SK-N-SH treated with all-trans-retinoic acid at 6 μM for 48 hours (cell line): ENCODE measurements around the gene DNHD1.

Experiments
- ATAC-seq: fragments of 200-7000 bp; cut with Tn5 transposase; 3 replicates; pipeline ENCODE4 v1.9.1; 2020; ENCODE audit warnings: mild to moderate bottlenecking, moderate library complexity
- ARNTL ChIP-seq: fragments of 450-650 bp; formaldehyde crosslinking; IDR thresholded peaks from 2 replicates; pipeline ENCODE4 v1.5.0; 2020; ENCODE audit warnings: low read depth, mild to moderate bottlenecking, moderate library complexity, borderline replicate concordance
- BACH2 ChIP-seq: fragments of 250-450 bp; sonication (Bioruptor Pico); IDR thresholded peaks from 2 replicates; pipeline ENCODE4 v1.9.0; 2021; ENCODE audit warnings: mild to moderate bottlenecking, borderline replicate concordance
- CREB5 ChIP-seq: fragments of 250-450 bp; sonication (Bioruptor Pico); IDR thresholded peaks from 2 replicates; pipeline ENCODE4 v1.5.1; 2020; ENCODE audit warnings: low read depth, mild to moderate bottlenecking, moderate library complexity
- CSDC2 ChIP-seq: fragments of 250-450 bp; sonication (Bioruptor Pico); IDR thresholded peaks from 2 replicates; pipeline ENCODE4 v1.5.0; 2020; ENCODE audit warnings: mild to moderate bottlenecking, moderate library complexity
- CSRNP3 ChIP-seq: fragments of 250-450 bp; sonication (Bioruptor Pico); IDR thresholded peaks from 2 replicates; pipeline ENCODE4 v1.5.1; 2021; ENCODE audit warnings: mild to moderate bottlenecking, moderate library complexity
- ESRRG ChIP-seq: fragments of 250-450 bp; sonication (Bioruptor Pico); IDR thresholded peaks from 2 replicates; pipeline ENCODE4 v1.6.1; 2021; ENCODE audit warnings: mild to moderate bottlenecking
- GLIS3 ChIP-seq: fragments of 250-450 bp; sonication (Bioruptor Pico); IDR thresholded peaks from 2 replicates; pipeline ENCODE4 v1.5.0; 2020; ENCODE audit warnings: mild to moderate bottlenecking, moderate library complexity
- ISL1 ChIP-seq: fragments of 250-450 bp; sonication (Bioruptor Pico); IDR thresholded peaks from 2 replicates; pipeline ENCODE4 v2.1.2; 2022; ENCODE audit warnings: mild to moderate bottlenecking, moderate library complexity
- PATZ1 ChIP-seq: fragments of 250-450 bp; sonication (Bioruptor Pico); IDR thresholded peaks from 2 replicates; pipeline ENCODE4 v1.8.0; 2020; ENCODE audit warnings: mild to moderate bottlenecking, moderate library complexity, borderline replicate concordance
- POU6F1 ChIP-seq: fragments of 250-450 bp; sonication (Bioruptor Pico); IDR thresholded peaks from 2 replicates; pipeline ENCODE4 v1.8.0; 2021; ENCODE audit warnings: low read depth, mild to moderate bottlenecking, moderate library complexity, borderline replicate concordance
- PPARA ChIP-seq: fragments of 250-450 bp; sonication (Bioruptor Pico); IDR thresholded peaks from 2 replicates; pipeline ENCODE4 v1.5.0; 2020; ENCODE audit warnings: mild to moderate bottlenecking, borderline replicate concordance
- RARB ChIP-seq: fragments of 250-450 bp; sonication (Bioruptor Pico); IDR thresholded peaks from 2 replicates; pipeline ENCODE4 v1.8.0; 2021; ENCODE audit warnings: mild to moderate bottlenecking, moderate library complexity
- SNAI2 ChIP-seq: fragments of 250-450 bp; sonication (Bioruptor Pico); IDR thresholded peaks from 2 replicates; pipeline ENCODE4 v1.5.0; 2020; ENCODE audit warnings: mild to moderate bottlenecking, moderate library complexity
- TCF4 ChIP-seq: fragments of 250-450 bp; sonication (Bioruptor Pico); IDR thresholded peaks from 2 replicates; pipeline ENCODE4 v1.8.0; 2021; ENCODE audit warnings: mild to moderate bottlenecking, moderate library complexity, borderline replicate concordance
- TOX ChIP-seq: fragments of 250-450 bp; sonication (Bioruptor Pico); IDR thresholded peaks from 2 replicates; pipeline ENCODE4 v1.8.0; 2021; ENCODE audit warnings: mild to moderate bottlenecking, moderate library complexity, borderline replicate concordance
- TSHZ2 ChIP-seq: fragments of 250-450 bp; sonication (Bioruptor Pico); IDR thresholded peaks from 2 replicates; pipeline ENCODE4 v1.5.0; 2020; ENCODE audit warnings: mild to moderate bottlenecking, moderate library complexity
- ZFP3 ChIP-seq: fragments of 250-450 bp; sonication (Bioruptor Pico); IDR thresholded peaks from 2 replicates; pipeline ENCODE4 v1.5.0; 2020; ENCODE audit warnings: mild to moderate bottlenecking, moderate library complexity
- ZFP30 ChIP-seq: fragments of 450-650 bp; formaldehyde crosslinking; IDR thresholded peaks from 2 replicates; pipeline ENCODE4 v1.5.0; 2022; ENCODE audit warnings: mild to moderate bottlenecking, moderate library complexity
- ZNF565 ChIP-seq: fragments of 450-650 bp; formaldehyde crosslinking; conservative IDR thresholded peaks from 2 replicates; pipeline ENCODE4 v1.5.0; 2020; ENCODE audit warnings: low read depth, mild to moderate bottlenecking, moderate library complexity
- ZNF70 ChIP-seq: fragments of 450-650 bp; formaldehyde crosslinking; IDR thresholded peaks from 2 replicates; pipeline ENCODE4 v1.5.0; 2020; ENCODE audit warnings: mild to moderate bottlenecking, moderate library complexity
- ZNF8 ChIP-seq: fragments of 450-650 bp; formaldehyde crosslinking; IDR thresholded peaks from 2 replicates; pipeline ENCODE4 v1.5.0; 2020; ENCODE audit warnings: mild to moderate bottlenecking, moderate library complexity

The DNHD1 gene

GRCh38 chr11:6548641-6549040 is 51.6 kb downstream of the DNHD1 start:
- TF ChIP-seq ESRRG, result no peak
- TF ChIP-seq ZNF8 (CRISPR knock-in tag), result no peak
- TF ChIP-seq ZFP3 (CRISPR knock-in tag), result no peak
- ATAC-seq, result no peak

- TF ChIP-seq PPARA (CRISPR knock-in tag), result no peak
- no peak for TF ChIP-seq CSRNP3 (CRISPR knock-in tag)
- TF ChIP-seq ARNTL (CRISPR knock-in tag), result no peak
- no peak for TF ChIP-seq PATZ1 (CRISPR knock-in tag)
- no peak for TF ChIP-seq TSHZ2 (CRISPR knock-in tag)
- TF ChIP-seq SNAI2 (CRISPR knock-in tag), result no peak
- no peak for TF ChIP-seq ESRRG
- no peak for TF ChIP-seq POU6F1 (CRISPR knock-in tag)
- TF ChIP-seq ZFP3 (CRISPR knock-in tag), result no peak
- no peak for TF ChIP-seq TCF4 (CRISPR knock-in tag)
- TF ChIP-seq RARB, result no peak
- no peak for TF ChIP-seq ZFP30 (CRISPR knock-in tag)
- no peak for ATAC-seq
Measured at GRCh38 chr11:6553634-6554033, 56.6 kb downstream of the DNHD1 start.

GRCh38 chr11:6554828-6555706 is 58.0 kb downstream of the DNHD1 start:
- no peak for TF ChIP-seq ZNF8 (CRISPR knock-in tag)
- TF ChIP-seq SNAI2 (CRISPR knock-in tag), result no peak
- no peak for TF ChIP-seq POU6F1 (CRISPR knock-in tag)
- no peak for TF ChIP-seq ZNF565 (CRISPR knock-in tag)
- TF ChIP-seq ISL1 (CRISPR knock-in tag), result no peak
- no peak for TF ChIP-seq GLIS3 (CRISPR knock-in tag)
- TF ChIP-seq ESRRG, result no peak
- TF ChIP-seq CSDC2 (CRISPR knock-in tag), result no peak
- no peak for TF ChIP-seq CREB5
- no peak for TF ChIP-seq TOX (CRISPR knock-in tag)
- TF ChIP-seq ZNF70 (CRISPR knock-in tag), result no peak
- no peak for TF ChIP-seq BACH2
- TF ChIP-seq ZFP3 (CRISPR knock-in tag), result no peak
- TF ChIP-seq RARB, result no peak
- TF ChIP-seq ZFP30 (CRISPR knock-in tag), result no peak
- no peak for TF ChIP-seq ARNTL (CRISPR knock-in tag)
- TF ChIP-seq TSHZ2 (CRISPR knock-in tag), result no peak
- no peak for ATAC-seq
